Mammary epithelial cell (primary cell): ENCODE results near the gene PALLD.

Source experiments
- EZH2 ChIP-seq: IDR thresholded peaks from 2 replicates; pipeline ENCODE4 v1.6.1; 2012; ENCODE audit warnings: low read length, inconsistent platforms, borderline replicate concordance
- TF ChIP-seq, protein P1 (sequence below), 2 donors: IDR thresholded peaks in 1 of 2; conservative IDR thresholded peaks in 1 of 2; 2 replicates each; pipeline ENCODE4 v1.5.1; 2011 to 2012; ENCODE audit warnings: inconsistent platforms in 2 of 2, low read length in 2 of 2, mild to moderate bottlenecking in 2 of 2, control low read depth in 1 of 2, low read depth in 1 of 2; ENCODE audit not compliant: insufficient read depth in 1 of 2; ENCODE audit errors: extremely low read depth in 1 of 2

DNA sequence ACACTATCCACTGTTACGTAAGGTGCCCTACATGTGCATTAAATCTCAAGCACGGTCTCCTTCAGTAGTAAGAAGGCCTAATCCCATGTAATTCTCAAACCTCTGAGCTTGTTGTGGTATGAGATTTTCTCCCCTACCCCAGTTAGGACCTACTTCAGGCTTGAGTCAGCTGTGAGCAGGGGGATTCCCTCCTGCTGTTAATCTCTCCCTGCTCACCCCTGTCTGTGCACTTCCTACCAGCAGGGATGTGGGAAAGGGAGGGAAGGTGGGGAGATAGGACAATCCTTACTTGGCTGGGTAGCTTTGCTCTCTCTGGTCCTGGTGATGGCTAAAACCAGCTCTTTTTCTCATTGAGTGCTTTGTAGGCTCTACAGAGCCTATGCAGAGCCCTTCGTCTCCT lies 60.8 kb downstream of the PALLD start:
- TF ChIP-seq, protein P1, sequence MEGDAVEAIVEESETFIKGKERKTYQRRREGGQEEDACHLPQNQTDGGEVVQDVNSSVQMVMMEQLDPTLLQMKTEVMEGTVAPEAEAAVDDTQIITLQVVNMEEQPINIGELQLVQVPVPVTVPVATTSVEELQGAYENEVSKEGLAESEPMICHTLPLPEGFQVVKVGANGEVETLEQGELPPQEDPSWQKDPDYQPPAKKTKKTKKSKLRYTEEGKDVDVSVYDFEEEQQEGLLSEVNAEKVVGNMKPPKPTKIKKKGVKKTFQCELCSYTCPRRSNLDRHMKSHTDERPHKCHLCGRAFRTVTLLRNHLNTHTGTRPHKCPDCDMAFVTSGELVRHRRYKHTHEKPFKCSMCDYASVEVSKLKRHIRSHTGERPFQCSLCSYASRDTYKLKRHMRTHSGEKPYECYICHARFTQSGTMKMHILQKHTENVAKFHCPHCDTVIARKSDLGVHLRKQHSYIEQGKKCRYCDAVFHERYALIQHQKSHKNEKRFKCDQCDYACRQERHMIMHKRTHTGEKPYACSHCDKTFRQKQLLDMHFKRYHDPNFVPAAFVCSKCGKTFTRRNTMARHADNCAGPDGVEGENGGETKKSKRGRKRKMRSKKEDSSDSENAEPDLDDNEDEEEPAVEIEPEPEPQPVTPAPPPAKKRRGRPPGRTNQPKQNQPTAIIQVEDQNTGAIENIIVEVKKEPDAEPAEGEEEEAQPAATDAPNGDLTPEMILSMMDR (conservative IDR thresholded peaks at IDR 0.05 in 1 of 2, IDR thresholded peaks at IDR 0.05 in 1 of 2; ENCODE audit: extremely low read depth in 1 of 2, insufficient read depth in 1 of 2, low read depth in 1 of 2, low read length in 2 of 2), result no peak
- TF ChIP-seq EZH2, result no peak
